NCI-H1436 (cell line): ENCODE data around the gene BMP8A.
"Not testable (repeated sequence)": the region's sequence is repeated elsewhere in the genome, so short reads cannot be mapped to it uniquely, and the experiment has no call there.

Experiments used
- DNase-seq: peaks from one replicate; lab custom pipeline; 2025; lab: John Stamatoyannopoulos, UW

Gene BMP8A

GRCh38 chr1:39483276-39483675 is 8.2 kb upstream of the BMP8A start:
- no peak for DNase-seq

- no peak for DNase-seq
Observed at GRCh38 chr1:39484564-39484963, 6.9 kb upstream of the BMP8A start.

- no peak for DNase-seq
Observed at GRCh38 chr1:39485046-39485803, 6.2 kb upstream of the BMP8A start.

- no peak for DNase-seq
Observed at GRCh38 chr1:39488012-39488545, 3.4 kb upstream of the BMP8A start.

GRCh38 chr1:39488793-39489566 is 2.5 kb upstream of the BMP8A start:
- DNase-seq: no peak

GRCh38 chr1:39489567-39490239 is 1.7 kb upstream of the BMP8A start:
- DNase-seq: no peak

- peak; percentile 4 for DNase-seq
Observed at GRCh38 chr1:39490596-39491145, 765 bp upstream of the BMP8A start.

GRCh38 chr1:39492118-39493042 is 944 bp downstream of the BMP8A start:
- not testable (repeated sequence) for DNase-seq

GRCh38 chr1:39493043-39493810 is 1.8 kb downstream of the BMP8A start:
- DNase-seq: not testable (repeated sequence)

- DNase-seq: no peak
Observed at GRCh38 chr1:39494671-39495410, 3.4 kb downstream of the BMP8A start.

- DNase-seq: not testable (repeated sequence)
Observed at GRCh38 chr1:39496520-39496919, 5.1 kb downstream of the BMP8A start.

GRCh38 chr1:39497585-39497984 is 6.1 kb downstream of the BMP8A start:
- DNase-seq: no peak

- DNase-seq: not testable (repeated sequence)
Observed at GRCh38 chr1:39498096-39498710, 6.8 kb downstream of the BMP8A start.

GRCh38 chr1:39498821-39499220 is 7.4 kb downstream of the BMP8A start:
- DNase-seq: not testable (repeated sequence)

- no peak for DNase-seq
Observed at GRCh38 chr1:39499668-39500067, 8.2 kb downstream of the BMP8A start.

GRCh38 chr1:39500862-39501389 is 9.5 kb downstream of the BMP8A start:
- DNase-seq: no peak

GRCh38 chr1:39501666-39502065 is 10.2 kb downstream of the BMP8A start:
- DNase-seq: no peak

- DNase-seq: not testable (repeated sequence)
Observed at GRCh38 chr1:39504436-39504835, 13.0 kb downstream of the BMP8A start.

- DNase-seq: no peak
Observed at GRCh38 chr1:39505289-39505688, 13.9 kb downstream of the BMP8A start.
